ENCODE measurements around the gene BPTF. TPM values are rescaled to one million over a fixed set of nuclear protein-coding genes. Genes with fewer than 3 reads are reported as not detected.

BPTF gene
- total and polyA plus RNA-seq, 2 of the 13 experiments (the other 11 are each of a cell fraction or from before 2014, with no cell fraction given), result 43.5 to 66.1 TPM

- TF ChIP-seq ZNF33A (CRISPR knock-in tag; IDR thresholded peaks at IDR 0.05; ENCODE audit: borderline replicate concordance), result no peak
- peak; percentile 64 for TF ChIP-seq FOSL2 (CRISPR knock-in tag; IDR thresholded peaks at IDR 0.05)
- TF ChIP-seq AHR (CRISPR knock-in tag; IDR thresholded peaks at IDR 0.05), result no peak
- TF ChIP-seq BCLAF1 (IDR thresholded peaks at IDR 0.05), result no peak
- no peak for TF ChIP-seq ZNF619 (CRISPR knock-in tag; IDR thresholded peaks at IDR 0.05)
- no peak for TF ChIP-seq TRIM24 (CRISPR knock-in tag; IDR thresholded peaks at IDR 0.05)
- TF ChIP-seq TBL1XR1 (IDR thresholded peaks at IDR 0.05; ENCODE audit: borderline replicate concordance, low read length, partially characterized antibody), result peak; percentile 73
- no peak for TF ChIP-seq ZNF207 (IDR thresholded peaks at IDR 0.05; ENCODE audit: borderline replicate concordance)
- no peak for TF ChIP-seq ZNF569 (CRISPR knock-in tag; IDR thresholded peaks at IDR 0.05; ENCODE audit: borderline replicate concordance)
- peak; percentile 65; the same call in 1 of the 2 replicates for TF ChIP-seq HNF1B (CRISPR knock-in tag; IDR thresholded peaks at IDR 0.05)
- peak in 1 of 2 experiments; percentile 64; a peak in 2 of 4 replicates for TF ChIP-seq EP300 (IDR thresholded peaks at IDR 0.05; ENCODE audit: low read depth in 2 of 2, low read length in 2 of 2)
- TF ChIP-seq EP300 (CRISPR knock-in tag; IDR thresholded peaks at IDR 0.05; ENCODE audit: borderline replicate concordance), result peak; percentile 64
- TF ChIP-seq ZFP41 (CRISPR knock-in tag; IDR thresholded peaks at IDR 0.05; ENCODE audit: borderline replicate concordance), result no peak
- no peak for TF ChIP-seq NFYB (CRISPR knock-in tag; IDR thresholded peaks at IDR 0.05)
- TF ChIP-seq GABPA (IDR thresholded peaks at IDR 0.05; ENCODE audit: low read depth, low read length), result no peak
- peak; percentile 38; the same call in 1 of the 2 replicates for TF ChIP-seq GABPA (CRISPR knock-in tag; IDR thresholded peaks at IDR 0.05; ENCODE audit: low read depth)
- TF ChIP-seq GTF2F1 (IDR thresholded peaks at IDR 0.05; ENCODE audit: low read length), result no peak
- peak; percentile 54; the same call in 1 of the 2 replicates for TF ChIP-seq ZNF44 (CRISPR knock-in tag; IDR thresholded peaks at IDR 0.05)
- TF ChIP-seq DDIT3 (CRISPR knock-in tag; IDR thresholded peaks at IDR 0.05), result no peak
- peak; percentile 93 for TF ChIP-seq ELF3 (CRISPR knock-in tag; IDR thresholded peaks at IDR 0.05)
- peak; percentile 94 for TF ChIP-seq THRA (CRISPR knock-in tag; IDR thresholded peaks at IDR 0.05; ENCODE audit: borderline replicate concordance)
- no peak for TF ChIP-seq HOXA5 (CRISPR knock-in tag; IDR thresholded peaks at IDR 0.05)
- TF ChIP-seq ARID3A (IDR thresholded peaks at IDR 0.05; ENCODE audit: low read depth, low read length), result peak; percentile 89
- peak; percentile 91 for TF ChIP-seq SOX5 (CRISPR knock-in tag; IDR thresholded peaks at IDR 0.05; ENCODE audit: borderline replicate concordance)
Measured at GRCh38 chr17:68029512-68030215, 204.4 kb downstream of the BPTF start (continued).

Measured in HepG2 (cell line).